T-helper 9 cell (primary cell): ENCODE measurements around the gene FGFRL1.

Experiments used
- DNase-seq: peaks from one replicate; pipeline ENCODE4 v3.0.0-alpha.2; 2020
- total RNA-seq, 2 donors: gene quantifications; one replicate each; lab custom pipeline; 2026; lab: John Stamatoyannopoulos, UW

FGFRL1 gene, protein sequence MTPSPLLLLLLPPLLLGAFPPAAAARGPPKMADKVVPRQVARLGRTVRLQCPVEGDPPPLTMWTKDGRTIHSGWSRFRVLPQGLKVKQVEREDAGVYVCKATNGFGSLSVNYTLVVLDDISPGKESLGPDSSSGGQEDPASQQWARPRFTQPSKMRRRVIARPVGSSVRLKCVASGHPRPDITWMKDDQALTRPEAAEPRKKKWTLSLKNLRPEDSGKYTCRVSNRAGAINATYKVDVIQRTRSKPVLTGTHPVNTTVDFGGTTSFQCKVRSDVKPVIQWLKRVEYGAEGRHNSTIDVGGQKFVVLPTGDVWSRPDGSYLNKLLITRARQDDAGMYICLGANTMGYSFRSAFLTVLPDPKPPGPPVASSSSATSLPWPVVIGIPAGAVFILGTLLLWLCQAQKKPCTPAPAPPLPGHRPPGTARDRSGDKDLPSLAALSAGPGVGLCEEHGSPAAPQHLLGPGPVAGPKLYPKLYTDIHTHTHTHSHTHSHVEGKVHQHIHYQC
- total RNA-seq, result 25.0 to 50.7 reads per million in 2 donors

GRCh38 chr4:1011022-1011665 is at the start of gene FGFRL1:
Gene FGFRL1, plus strand, starts transcription at chr4:1011626. Its CDS starts 860 bp downstream, at chr4:1012486.
- DNase-seq, result peak; percentile 93

- DNase-seq, result no peak
Observed at GRCh38 chr4:962231-963208, 48.9 kb upstream of the FGFRL1 start.

GRCh38 chr4:963276-964225 is 47.9 kb upstream of the FGFRL1 start:
- DNase-seq, result no peak

GRCh38 chr4:964346-965025 is 46.9 kb upstream of the FGFRL1 start:
- DNase-seq, result no peak

DNA sequence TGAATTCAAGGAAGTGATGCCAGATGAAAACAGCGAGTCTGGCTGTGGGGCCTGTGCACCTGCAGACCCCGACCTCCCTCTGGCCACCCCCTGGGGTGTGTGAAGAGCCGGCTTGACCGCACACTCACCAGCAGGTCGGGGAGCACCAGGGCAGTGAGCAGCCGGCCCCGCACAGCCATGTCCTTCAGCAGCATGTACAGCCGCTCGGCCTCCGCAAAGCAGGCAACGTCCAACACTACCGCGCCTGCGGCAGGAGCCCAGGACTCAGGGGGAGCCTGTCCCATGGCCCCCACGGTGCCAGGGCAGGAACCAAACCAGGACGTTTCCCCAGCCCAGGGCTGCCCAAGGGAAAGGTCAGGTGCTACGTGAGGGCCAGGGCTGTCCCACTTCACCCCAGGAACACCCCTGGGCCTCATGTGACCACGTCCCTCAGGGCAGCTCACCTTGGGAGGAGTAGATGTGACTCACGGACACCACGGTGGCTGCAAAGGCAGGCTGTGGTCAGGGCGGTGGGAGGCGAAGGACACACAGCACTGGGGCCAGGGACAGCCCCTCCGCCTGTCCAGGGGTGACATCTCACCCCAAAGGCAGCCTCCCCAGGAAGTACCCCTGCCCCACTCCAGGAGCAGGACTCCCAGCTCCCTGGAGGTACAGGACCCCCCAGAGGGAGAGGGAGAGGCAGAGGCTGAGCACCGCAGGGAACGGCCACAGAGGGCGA is 46.2 kb upstream of the FGFRL1 start:
- no peak for DNase-seq

DNA sequence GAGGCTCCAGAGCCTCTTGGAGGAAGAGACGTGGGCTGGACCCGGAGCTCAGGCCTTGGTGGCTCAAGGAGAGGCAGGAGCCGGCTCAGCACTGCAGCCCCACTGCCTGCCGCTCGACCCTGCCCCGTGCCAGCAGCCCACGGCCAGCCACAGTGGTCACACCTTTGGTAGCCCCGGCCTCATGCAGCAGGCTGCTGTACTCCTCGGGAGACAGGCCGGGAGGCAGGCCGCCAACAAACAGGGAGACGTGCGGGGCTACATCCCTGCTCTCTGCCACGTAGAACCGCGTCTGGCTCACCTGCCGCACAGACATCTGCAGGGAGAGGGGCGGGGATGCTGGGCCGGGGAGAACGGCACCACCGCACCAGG is 45.7 kb upstream of the FGFRL1 start:
- DNase-seq, result no peak

DNA sequence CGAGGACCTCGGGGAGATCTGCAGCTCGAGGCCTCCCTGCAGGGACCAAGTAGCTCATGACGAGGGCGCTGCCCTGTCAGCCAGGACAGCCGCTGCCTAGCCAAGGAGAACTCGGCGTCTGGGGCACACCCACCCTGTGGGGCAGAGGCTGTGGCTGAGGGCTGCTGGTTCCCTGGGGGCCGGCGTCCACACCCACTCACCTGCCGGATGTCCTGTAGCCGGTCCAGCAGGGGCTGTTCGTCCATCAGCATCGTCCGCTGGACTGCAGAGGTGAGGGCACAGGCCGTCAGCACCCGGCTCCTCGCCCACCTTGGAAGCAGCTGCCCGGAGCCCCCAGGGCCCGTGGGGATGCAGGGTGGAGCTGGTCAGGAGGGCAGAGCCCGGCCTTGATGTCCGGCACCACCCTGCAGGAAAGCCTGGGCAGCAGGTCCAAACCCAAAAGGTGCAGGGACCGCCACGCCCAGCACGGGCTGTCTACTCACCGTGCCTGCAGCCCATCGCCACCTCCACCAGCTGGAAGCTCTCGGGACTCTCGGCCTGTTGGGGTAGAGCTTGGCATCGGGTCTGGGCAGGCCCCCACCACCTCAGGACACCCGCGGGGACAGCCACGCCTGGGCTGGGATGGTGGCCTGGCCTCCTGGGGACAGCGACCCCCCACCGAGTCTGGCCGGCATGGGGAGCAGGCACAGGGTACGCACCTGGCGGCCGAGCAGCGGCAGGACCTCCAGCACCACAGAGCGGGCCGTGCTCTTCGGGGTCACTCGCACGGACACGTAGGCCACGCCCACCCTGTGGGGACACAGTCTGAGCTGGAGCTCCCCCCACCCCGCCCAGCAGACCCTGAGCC is 44.9 kb upstream of the FGFRL1 start:
- no peak for DNase-seq

- DNase-seq, result no peak
Observed at GRCh38 chr4:967113-968104, 44.0 kb upstream of the FGFRL1 start.

DNA sequence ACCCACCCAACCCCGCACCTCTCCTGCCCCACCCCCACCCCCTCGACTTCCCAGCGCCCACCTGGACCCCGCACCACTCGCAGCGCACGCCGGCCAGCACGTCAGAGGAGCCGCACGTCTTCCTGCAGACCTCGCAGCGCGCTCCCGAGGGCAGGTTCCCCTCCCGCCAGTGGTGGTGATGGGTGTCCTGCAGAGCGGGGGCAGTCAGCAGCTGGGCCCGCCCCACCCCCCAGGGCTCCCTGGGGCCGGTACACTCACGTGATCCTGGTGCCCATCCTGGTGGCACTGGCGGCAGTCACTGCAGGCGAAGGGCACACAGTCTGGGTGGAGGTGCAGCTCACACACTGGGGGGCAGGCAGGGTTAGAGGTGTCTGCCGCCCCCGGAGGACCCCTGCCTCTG is 43.2 kb upstream of the FGFRL1 start:
- DNase-seq, result no peak

DNA sequence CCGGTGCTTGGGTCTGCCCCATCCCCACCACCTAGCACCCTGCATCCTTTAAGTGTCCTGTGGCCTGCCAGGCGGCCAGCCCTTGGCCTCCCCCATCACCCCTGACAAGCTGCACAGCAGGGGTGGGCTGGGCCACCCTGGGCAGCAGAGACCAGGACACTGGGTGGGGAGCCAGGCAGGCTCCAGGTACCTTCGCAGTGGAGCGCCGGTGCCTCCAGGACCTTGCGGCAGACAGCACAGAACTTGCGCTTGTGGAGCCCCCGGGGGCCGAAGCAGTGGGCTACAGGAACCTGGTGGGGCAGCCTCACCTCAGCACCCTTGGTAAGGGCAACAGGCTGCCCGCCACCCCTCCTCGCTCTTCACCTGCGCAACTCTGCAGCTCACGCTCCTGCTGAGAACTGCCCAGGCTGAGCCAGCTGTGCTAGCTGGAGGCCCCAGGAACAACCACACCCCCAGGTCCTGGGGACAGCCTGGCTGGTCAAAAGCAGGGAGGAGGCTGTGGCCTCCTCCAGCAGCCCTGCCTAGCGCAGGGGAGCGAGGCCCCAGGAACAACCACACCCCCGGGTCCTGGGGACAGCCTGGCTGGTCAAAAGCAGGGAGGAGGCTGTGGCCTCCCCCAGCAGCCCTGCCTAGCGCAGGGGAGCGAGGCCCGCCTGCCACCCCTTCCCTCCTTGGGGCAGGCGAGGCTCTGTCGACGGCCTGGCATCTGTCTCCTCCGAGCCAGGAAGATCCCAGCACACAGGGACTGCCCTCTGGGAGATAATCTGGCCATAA is 42.6 kb upstream of the FGFRL1 start:
- no peak for DNase-seq

DNA sequence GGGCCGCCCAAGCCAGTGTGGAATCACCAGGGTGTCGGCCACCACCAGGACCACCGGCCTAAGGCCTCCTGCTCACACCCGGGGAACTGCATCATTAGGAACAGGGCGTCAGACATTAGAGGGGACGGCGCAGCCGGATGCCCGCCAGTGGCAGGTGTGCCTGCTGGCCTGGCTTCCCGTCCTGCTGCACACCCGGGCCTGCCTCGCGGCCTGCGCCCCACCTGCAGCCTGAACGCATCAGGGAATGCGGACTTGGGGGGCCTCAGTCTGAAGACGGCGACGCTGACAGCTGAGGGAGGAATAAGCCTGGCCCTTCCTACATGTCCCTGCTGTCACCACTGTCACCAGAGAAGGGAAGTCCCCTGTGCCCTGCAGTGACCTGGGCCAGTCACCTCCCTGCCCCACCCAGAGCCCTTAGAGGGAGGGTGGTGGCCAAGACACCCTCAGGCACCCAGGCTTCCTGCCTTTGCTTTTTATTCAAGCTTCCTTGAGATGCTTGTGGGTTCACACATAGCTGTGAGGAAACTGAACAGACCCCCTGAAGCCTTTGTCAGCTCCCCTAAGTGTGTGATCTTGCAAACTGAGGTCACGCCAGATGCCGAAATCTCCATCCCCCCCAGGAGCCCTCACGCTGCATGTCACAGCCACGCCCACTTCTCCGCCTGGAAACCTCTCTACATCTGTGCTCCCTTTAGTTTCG is 41.2 kb upstream of the FGFRL1 start:
- DNase-seq, result no peak

DNA sequence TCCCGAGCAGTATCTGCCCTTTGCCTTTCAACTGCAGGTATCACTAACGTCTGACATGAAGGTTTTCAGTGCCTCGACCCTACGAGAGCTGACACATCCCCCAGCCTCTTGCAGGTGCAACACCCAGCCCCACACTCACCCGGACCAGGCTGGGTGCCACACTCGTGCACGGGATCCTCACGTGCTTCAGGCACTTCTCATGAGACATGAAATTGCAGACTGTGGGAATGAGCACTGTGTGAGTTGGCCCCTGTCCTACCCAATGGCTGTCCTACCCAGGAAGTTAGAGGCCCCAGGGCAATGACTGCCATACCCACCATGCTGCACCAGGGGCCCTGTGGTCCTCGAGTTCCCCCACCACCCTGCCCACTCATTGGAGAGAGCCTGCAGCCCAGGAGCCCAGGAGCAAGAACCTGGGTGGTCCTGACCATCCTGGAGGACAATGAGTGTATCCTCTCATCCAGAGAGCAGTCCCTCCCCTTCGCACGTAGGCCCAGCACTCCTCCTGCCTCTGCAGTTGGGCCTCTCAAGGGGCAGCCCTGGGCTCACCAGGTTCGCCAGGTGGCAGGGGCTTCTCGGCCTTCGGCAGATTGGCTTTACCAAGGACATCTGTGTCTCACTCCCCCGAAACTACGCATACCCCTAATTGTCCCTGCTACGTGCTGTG is 40.4 kb upstream of the FGFRL1 start:
- DNase-seq, result no peak

GRCh38 chr4:971666-972500 is 39.5 kb upstream of the FGFRL1 start:
- no peak for DNase-seq

DNA sequence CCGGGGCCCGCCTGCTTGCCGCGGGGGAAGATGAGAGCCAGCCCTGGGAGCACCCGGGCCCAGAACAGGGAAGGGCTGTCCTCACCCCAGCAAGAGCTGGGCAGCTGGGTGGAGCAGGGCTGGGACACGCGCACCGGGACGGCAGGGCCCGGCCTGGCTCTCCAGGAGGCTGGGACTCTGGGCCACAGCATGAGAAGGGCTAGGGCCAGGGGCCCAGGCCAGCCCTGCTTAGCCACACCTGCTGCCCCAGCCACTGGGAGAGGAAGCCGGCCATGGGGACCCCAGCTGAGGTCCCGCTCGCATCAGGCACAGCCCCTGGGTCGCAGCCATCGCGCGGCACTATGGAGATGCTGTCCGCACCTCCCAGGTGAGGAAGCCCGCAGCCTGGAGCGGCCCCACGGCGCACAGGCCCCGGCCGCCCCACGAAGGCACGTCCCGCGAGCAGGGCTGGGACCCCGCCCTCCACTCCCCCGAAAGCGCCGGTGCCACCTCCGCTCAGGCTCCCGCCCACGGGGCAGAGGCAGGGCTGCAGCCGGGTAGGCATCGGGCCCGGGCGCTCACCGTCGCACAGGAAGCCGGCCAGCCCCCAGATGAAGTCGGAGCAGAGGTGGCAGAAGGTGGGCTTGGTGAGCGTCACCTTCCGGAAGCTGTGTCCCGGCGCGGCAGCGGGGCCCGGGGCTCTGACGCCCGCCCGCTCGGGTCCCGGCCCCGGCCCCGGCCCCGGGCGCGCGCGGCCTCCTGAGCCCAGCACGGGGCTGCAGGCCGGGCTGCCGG is 38.6 kb upstream of the FGFRL1 start:
- DNase-seq, result peak; percentile 50
